B cell (primary cell): ENCODE results near the gene ERG. TPM values are rescaled to one million over a fixed set of nuclear protein-coding genes. Genes with fewer than 3 reads are reported as not detected.

Experiments used
- ATAC-seq: fragments of 200-7000 bp; cut with Tn5 transposase; one replicate; pipeline ENCODE4 v1.10.0; 2021; ENCODE audit warnings: low read depth, mild to moderate bottlenecking, moderate number of reproducible peaks, moderate library complexity
- CTCF ChIA-PET: fragments of 350-600 bp; sonication (Branson Sonifier 250); formaldehyde crosslinking; loops from one replicate; lab custom pipeline; 2021; ENCODE audit warnings: antibody characterized with exemption, inconsistent platforms; lab: Charles Lee
- POLR2A ChIA-PET: fragments of 350-600 bp; sonication (Branson Sonifier 250); formaldehyde crosslinking; loops from one replicate; lab custom pipeline; 2021; ENCODE audit warnings: antibody characterized with exemption; lab: Charles Lee
- DNase-seq: peaks from one replicate; pipeline ENCODE4 v3.0.0; 2013
- H2AFZ ChIP-seq: 2 replicates; pipeline ENCODE4 v1.6.1; 2012; ENCODE audit warnings: mild to moderate bottlenecking, low read depth, low read length; ENCODE audit not compliant: insufficient read depth, poor library complexity, severe bottlenecking
- H3K27ac ChIP-seq, 2 donors: 1 replicate in 1 of 2; 2 replicates in 1 of 2; pipeline ENCODE4 v1.5.1; 2012 to 2013; ENCODE audit warnings: low read length in 2 of 2, mild to moderate bottlenecking in 2 of 2, moderate library complexity in 1 of 2
- H3K27me3 ChIP-seq, 4 experiments: fragments of 200-600 bp in 1 of 4; sonication (generic) in 1 of 4; replicated peaks in 1 of 4; 1 replicate in 2 of 4; 2 replicates in 2 of 4; pipeline versions ENCODE4 v1.6.1 to v1.7.0; 2013 to 2016; ENCODE audit warnings: low read length in 3 of 4, mild to moderate bottlenecking in 2 of 4, mixed read lengths in 1 of 4, moderate library complexity in 1 of 4; ENCODE audit not compliant: insufficient read depth in 4 of 4, control insufficient read depth in 3 of 4; ENCODE audit errors: control extremely low read depth in 1 of 4
- H3K36me3 ChIP-seq, 2 experiments: replicated peaks in 1 of 2; 1 replicate in 1 of 2; 2 replicates in 1 of 2; pipeline versions ENCODE4 v1.6.1 to v1.7.1; 2013; ENCODE audit warnings: low read length in 1 of 2; ENCODE audit not compliant: insufficient read depth in 2 of 2, control insufficient read depth in 1 of 2; ENCODE audit errors: control extremely low read depth in 1 of 2, extremely low read depth in 1 of 2
- H3K4me1 ChIP-seq, 2 donors: fragments of 200-600 bp in 1 of 2; sonication (generic) in 1 of 2; 1 replicate in 1 of 2; 2 replicates in 1 of 2; pipeline versions ENCODE4 v1.5.1 to v1.6.1; 2013 to 2017; ENCODE audit warnings: low read length in 2 of 2; ENCODE audit not compliant: control insufficient read depth in 2 of 2, insufficient read depth in 2 of 2
- H3K4me2 ChIP-seq: replicated peaks from 2 replicates; pipeline ENCODE3; 2012; ENCODE audit warnings: mild to moderate bottlenecking, low read depth, low read length; ENCODE audit not compliant: poor library complexity, severe bottlenecking
- H3K4me3 ChIP-seq, 5 experiments: fragments of 200-600 bp in 1 of 5; sonication (generic) in 1 of 5; 1 replicate in 3 of 5; 2 replicates in 2 of 5; pipeline versions ENCODE4 v1.5.1 to v1.7.0; 2011 to 2016; ENCODE audit warnings: low read length in 4 of 5, mild to moderate bottlenecking in 4 of 5, low read depth in 2 of 5, control low read depth in 1 of 5, moderate library complexity in 1 of 5; ENCODE audit not compliant: insufficient read depth in 1 of 5; ENCODE audit errors: control extremely low read depth in 1 of 5, extremely low read depth in 1 of 5
- H3K79me2 ChIP-seq: fragments of 200-600 bp; sonication (generic); one replicate; pipeline ENCODE4 v1.6.0; 2016; ENCODE audit warnings: low read length; ENCODE audit not compliant: control insufficient read depth, insufficient read depth
- H3K9ac ChIP-seq: fragments of 200-600 bp; sonication (generic); 2 replicates; pipeline ENCODE4 v1.6.1; 2017; ENCODE audit warnings: mild to moderate bottlenecking, low read length, moderate library complexity
- H3K9me3 ChIP-seq, 3 donors: one replicate each; pipeline versions ENCODE4 v1.6.1 to v1.7.1; 2013; ENCODE audit warnings: low read length in 2 of 3; ENCODE audit not compliant: control insufficient read depth in 2 of 3, insufficient read depth in 1 of 3; ENCODE audit errors: control extremely low read depth in 1 of 3
- H4K20me1 ChIP-seq: 2 replicates; pipeline ENCODE4 v1.6.0; 2012; ENCODE audit warnings: mild to moderate bottlenecking, low read length; ENCODE audit not compliant: insufficient read depth, control insufficient read depth, poor library complexity, severe bottlenecking
- H3K27ac Mint-ChIP-seq: one replicate; pipeline ENCODE4 v1.8.0; 2021; ENCODE audit warnings: mixed read lengths
- H3K27me3 Mint-ChIP-seq: one replicate; pipeline ENCODE4 v1.8.0; 2021; ENCODE audit warnings: mixed read lengths
- H3K4me1 Mint-ChIP-seq: one replicate; pipeline ENCODE4 v1.8.0; 2021; ENCODE audit warnings: mixed read lengths
- H3K4me3 Mint-ChIP-seq: one replicate; pipeline ENCODE4 v1.8.0; 2021; ENCODE audit warnings: mixed read lengths
- H3K9me3 Mint-ChIP-seq: one replicate; pipeline ENCODE4 v1.8.0; 2022; ENCODE audit warnings: mixed read lengths; ENCODE audit not compliant: insufficient read depth
- EZH2 ChIP-seq: IDR thresholded peaks from 2 replicates; pipeline ENCODE4 v1.6.1; 2012; ENCODE audit warnings: borderline replicate concordance, low read depth, mild to moderate bottlenecking, moderate library complexity, low read length; ENCODE audit not compliant: insufficient read depth, poor library complexity, severe bottlenecking
- WGBS: methylation state at CpG from one replicate; pipeline ENCODE4 v1.1.5; 2013; ENCODE audit warnings: missing lambda C conversion rate; ENCODE audit not compliant: insufficient coverage; 5-methylcytosine and 5-hydroxymethylcytosine counted together
- intact Hi-C: fragments of 100-400 bp; cut with micrococcal nuclease; formaldehyde crosslinking; loops from one replicate; pipeline ENCODE4 v1.10.0; 2022
- polyA plus RNA-seq: library from polyadenylated mRNA; depleted of rRNA; stranded (reverse); fragments of >200 nt; gene quantifications from 2 replicates; pipeline ENCODE4 v1.2.3, GENCODE V29; 2012
- total RNA-seq, 2 donors: library from RNA; stranded (reverse); fragments of 120-200 nt in 1 of 2; gene quantifications; 1 replicate in 1 of 2; 2 replicates in 1 of 2; pipeline versions ENCODE4 v1.2.3 to v1.2.4, GENCODE V29; 2013 to 2022
- TF ChIP-seq, protein P1 (sequence below): fragments of 200-600 bp; IDR thresholded peaks from one replicate; pipeline ENCODE4 v1.8.0; 2022; ENCODE audit warnings: antibody characterized with exemption, mild to moderate bottlenecking

The ERG gene
- total and polyA plus RNA-seq, 2 donors (not counting 1 experiment from before 2014, with no cell fraction given) = 0.17 TPM; not detected in 1

DNA sequence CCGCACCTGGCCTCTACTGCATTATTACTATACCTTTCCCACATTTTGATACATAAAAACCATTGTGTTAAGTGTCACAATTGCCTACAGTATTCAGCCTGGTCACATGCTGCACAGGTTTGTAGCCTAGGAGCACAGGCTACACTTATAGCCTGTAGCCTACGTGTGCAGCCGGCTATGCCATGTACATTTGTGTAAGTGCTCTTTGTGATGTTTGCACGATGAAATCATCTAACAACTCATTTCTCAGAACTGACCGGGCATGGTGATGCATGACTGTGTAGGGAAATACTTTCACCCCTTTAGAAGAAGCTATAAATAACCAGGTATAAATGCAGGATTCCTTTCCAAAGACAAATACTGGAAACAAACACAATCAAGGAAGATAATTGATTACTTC, 12.1 kb downstream of the ERG start:
- no peak overlapping the region for H3K27ac ChIP-seq
- Mint-ChIP-seq H3K27me3 (peaks cover 25% of the 10 kb centered on the region), H3K27ac (no peak overlapping the region), H3K4me1 (no peaks in the 10 kb centered on the region), H3K9me3 (no peaks in the 10 kb centered on the region), H3K4me3 (no peak overlapping the region)
- POLR2A ChIA-PET = no interaction called here
- no peaks in the 10 kb centered on the region for H4K20me1 ChIP-seq
- peaks cover 0 to 3% (median 0%) of the 10 kb centered on the region in 4 experiments for H3K27me3 ChIP-seq
- H3K9ac ChIP-seq = no peak overlapping the region
- no peak overlapping the region for H2AFZ ChIP-seq
- peaks cover 0 to 2% (median 0%) of the 10 kb centered on the region in 3 donors for H3K9me3 ChIP-seq
- H3K4me3 ChIP-seq = no peak overlapping the region
- DNase-seq (no peak), ATAC-seq (no peak)
- H3K4me2 ChIP-seq = no peak overlapping the region
- 100% methylated on average over 1 of the region's 5 CpGs for WGBS
- no peaks in the 10 kb centered on the region for H3K4me1 ChIP-seq
- H3K36me3 ChIP-seq = no peaks in the 10 kb centered on the region
- no peaks in the 10 kb centered on the region for H3K79me2 ChIP-seq
- TF ChIP-seq EZH2 = no peak
- intact Hi-C loops = no loop called here
- CTCF ChIA-PET = no interaction called here

DNA sequence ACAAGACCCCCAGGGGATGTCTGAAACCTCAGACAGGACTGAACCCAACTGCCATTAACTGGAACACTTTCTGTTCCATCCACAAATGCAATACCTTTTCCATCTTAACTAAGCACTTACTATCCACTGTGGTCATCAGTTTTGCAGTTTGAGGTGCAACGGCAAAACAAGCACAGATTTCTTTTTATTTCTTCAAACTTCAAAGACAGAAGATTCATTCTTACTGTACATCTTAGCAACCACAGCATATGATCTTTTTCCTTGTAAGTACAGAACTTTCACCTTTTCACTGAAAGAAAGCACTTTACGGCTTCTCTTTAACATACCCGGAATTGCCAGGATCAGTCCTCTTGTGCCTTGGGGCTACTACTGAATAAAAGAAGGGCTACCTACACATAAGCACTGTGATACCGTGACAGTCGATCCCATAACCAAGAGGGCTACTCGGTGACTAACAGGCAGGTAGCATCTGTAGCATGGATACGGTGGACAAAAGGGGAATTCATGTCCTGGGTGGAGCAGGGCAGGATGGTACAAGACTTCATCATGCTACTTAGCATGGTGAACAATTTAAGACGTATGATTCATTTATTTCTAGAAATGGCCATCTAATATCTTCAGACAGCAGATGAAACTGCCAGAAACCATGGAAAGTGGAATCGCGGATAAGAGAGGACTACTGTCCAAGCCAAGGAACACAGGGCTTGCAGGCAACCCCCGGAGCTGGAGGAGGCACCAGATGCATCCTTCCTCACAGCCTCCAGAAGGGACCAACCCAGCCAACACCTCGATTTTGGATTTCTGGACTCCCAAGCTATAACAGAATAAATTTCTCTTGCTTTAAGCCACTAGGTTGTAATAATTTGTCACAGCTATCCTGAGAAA, 18.4 kb downstream of the ERG start:
- Histone ChIP-seq H3K79me2 (no peaks in the 10 kb centered on the region), H2AFZ (no peak overlapping the region), H3K4me3 (no peak overlapping the region), H3K27ac (no peak overlapping the region), H3K4me2 (no peak overlapping the region), H3K27me3 (peaks cover 0 to 21% (median 2%) of the 10 kb centered on the region in 4 experiments), H3K9me3 (no peaks in the 10 kb centered on the region), H4K20me1 (no peaks in the 10 kb centered on the region), H3K4me1 (no peaks in the 10 kb centered on the region), H3K36me3 (no peaks in the 10 kb centered on the region), H3K9ac (no peak overlapping the region)
- 78% methylated on average over 10 of the region's 12 CpGs for WGBS
- Mint-ChIP-seq H3K4me1 (peaks cover 4% of the 10 kb centered on the region), H3K9me3 (no peaks in the 10 kb centered on the region), H3K27ac (no peak overlapping the region), H3K27me3 (peaks cover 22% of the 10 kb centered on the region), H3K4me3 (no peak overlapping the region)
- POLR2A ChIA-PET = no interaction called here
- intact Hi-C loops = no loop called here
- DNase-seq = no peak
- TF ChIP-seq, protein P1, sequence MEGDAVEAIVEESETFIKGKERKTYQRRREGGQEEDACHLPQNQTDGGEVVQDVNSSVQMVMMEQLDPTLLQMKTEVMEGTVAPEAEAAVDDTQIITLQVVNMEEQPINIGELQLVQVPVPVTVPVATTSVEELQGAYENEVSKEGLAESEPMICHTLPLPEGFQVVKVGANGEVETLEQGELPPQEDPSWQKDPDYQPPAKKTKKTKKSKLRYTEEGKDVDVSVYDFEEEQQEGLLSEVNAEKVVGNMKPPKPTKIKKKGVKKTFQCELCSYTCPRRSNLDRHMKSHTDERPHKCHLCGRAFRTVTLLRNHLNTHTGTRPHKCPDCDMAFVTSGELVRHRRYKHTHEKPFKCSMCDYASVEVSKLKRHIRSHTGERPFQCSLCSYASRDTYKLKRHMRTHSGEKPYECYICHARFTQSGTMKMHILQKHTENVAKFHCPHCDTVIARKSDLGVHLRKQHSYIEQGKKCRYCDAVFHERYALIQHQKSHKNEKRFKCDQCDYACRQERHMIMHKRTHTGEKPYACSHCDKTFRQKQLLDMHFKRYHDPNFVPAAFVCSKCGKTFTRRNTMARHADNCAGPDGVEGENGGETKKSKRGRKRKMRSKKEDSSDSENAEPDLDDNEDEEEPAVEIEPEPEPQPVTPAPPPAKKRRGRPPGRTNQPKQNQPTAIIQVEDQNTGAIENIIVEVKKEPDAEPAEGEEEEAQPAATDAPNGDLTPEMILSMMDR = no peak
- TF ChIP-seq EZH2 = no peak
- ATAC-seq = no peak
- CTCF ChIA-PET = no interaction called here
